ENCODE data around the gene NCK2. TPM values are rescaled to one million over a fixed set of nuclear protein-coding genes. Genes with fewer than 3 reads are reported as not detected.
"Not testable (repeated sequence)": the region's sequence is repeated elsewhere in the genome, so short reads cannot be mapped to it uniquely, and the experiment has no call there.

The NCK2 gene
- total RNA-seq, 1 donor from 2014 or later: 86.2 TPM

DNA sequence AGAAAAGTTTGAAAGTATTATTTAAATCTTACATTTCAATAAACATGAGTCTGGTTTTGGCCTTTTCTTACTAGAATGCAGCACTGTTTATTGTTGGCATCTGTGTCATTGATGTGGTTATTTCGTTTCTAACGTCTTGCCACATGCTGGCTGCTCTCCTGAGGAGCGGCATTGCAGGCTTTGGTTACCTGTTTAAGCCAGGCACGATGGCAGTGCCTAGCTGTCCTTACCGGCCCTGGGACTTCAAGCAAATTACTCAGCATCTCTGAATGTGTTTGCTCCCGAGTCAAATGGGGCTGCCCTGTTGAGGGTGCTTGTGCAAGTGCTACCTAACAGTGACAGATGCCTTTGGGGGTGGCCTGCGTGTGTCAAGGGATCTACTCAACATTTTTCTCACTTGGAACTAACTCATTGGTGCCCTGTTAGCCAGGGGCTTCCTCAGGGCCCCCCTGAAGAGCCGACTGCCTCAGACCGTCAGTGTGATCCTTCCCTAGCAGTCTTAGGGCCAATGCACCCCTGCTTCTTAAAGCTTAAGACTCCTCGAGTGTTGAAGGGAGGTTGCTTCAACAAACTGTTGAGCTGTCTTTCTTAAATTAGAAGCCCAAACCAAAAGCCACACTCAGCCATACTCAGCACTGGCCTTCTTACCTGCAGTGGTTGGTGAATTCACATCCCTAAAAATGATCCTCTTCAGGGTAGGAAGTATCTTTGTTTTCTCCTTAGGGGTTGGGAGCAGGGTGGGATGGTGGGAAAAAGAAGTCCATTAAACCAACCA lies 151.5 kb downstream of the NCK2 start:
- peak overlapping the region; percentile 41 for H3K27ac Mint-ChIP-seq
- peaks cover 8% of the 10 kb centered on the region for H3K4me1 Mint-ChIP-seq

DNA sequence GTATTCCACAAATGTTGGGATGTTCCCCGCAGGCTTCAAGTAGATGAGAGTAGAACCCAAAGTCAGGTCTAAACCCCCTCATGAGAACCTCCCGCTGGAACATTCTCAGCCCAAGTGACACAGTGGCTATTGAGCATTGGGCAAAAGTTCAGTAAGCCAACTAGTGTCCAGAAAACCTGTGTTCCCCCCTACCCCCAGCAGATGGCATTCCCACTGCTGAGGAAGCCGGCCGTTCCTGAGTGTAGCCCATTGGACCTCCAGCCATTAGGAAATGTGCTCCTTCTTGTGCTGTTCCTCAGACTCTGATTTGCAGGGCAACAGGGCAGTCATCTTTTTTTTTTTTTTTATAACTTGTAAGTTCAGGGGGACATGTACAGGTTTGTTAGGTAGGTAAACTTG lies 152.1 kb downstream of the NCK2 start:
- H3K4me1 Mint-ChIP-seq: peaks cover 10% of the 10 kb centered on the region
- H3K27ac Mint-ChIP-seq: no peak overlapping the region
- no peak for DNase-seq
- H3K4me3 Mint-ChIP-seq: no peak overlapping the region
- peaks cover 33% of the 10 kb centered on the region for H3K9me3 Mint-ChIP-seq
- no peaks in the 10 kb centered on the region for H3K27me3 Mint-ChIP-seq
- intact Hi-C loops (cut with micrococcal nuclease): loop anchor here (2.0 kb wide), 1 partner anchor 14 kb away; no protein-coding TSS in a partner anchor
- peaks cover 78% of the 10 kb centered on the region for H3K36me3 Mint-ChIP-seq (ENCODE audit: low read depth)

More for the DNA sequence above, 151.5 kb downstream of the NCK2 start:
- no peak overlapping the region for H3K4me3 Mint-ChIP-seq
- intact Hi-C loops (cut with micrococcal nuclease): loop anchor here (2.0 kb wide), 1 partner anchor 13 kb away; no protein-coding TSS in a partner anchor
- no peaks in the 10 kb centered on the region for H3K27me3 Mint-ChIP-seq
- peaks cover 75% of the 10 kb centered on the region for H3K36me3 Mint-ChIP-seq (ENCODE audit: low read depth)
- H3K9me3 Mint-ChIP-seq: peaks cover 33% of the 10 kb centered on the region
- no peak for DNase-seq

DNA sequence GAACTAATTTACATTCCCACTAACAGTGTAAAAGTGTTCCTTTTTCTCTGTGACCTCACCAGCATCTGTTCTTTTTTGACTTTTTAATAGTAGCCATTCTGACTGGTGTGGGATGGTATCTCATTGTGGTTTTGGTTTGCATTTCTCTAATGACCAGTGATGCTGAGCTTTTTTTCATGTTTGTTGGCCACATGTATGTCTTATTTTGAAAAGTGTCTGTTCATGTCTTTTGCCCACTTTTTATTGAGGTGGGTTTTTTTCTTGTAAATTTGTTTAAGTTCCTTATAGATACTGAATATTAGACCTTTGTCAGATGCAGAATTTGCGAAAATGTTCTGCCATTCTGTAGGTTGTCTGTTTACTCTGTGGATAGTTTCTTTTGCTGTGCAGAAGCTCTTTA lies 153.0 kb downstream of the NCK2 start:
- peaks cover 15% of the 10 kb centered on the region for H3K4me1 Mint-ChIP-seq
- H3K36me3 Mint-ChIP-seq (ENCODE audit: low read depth): peaks cover 77% of the 10 kb centered on the region
- H3K27ac Mint-ChIP-seq, DNase-seq, H3K27me3 Mint-ChIP-seq, H3K4me3 Mint-ChIP-seq: not testable (repeated sequence)
- H3K9me3 Mint-ChIP-seq: peaks cover 33% of the 10 kb centered on the region
- intact Hi-C loops (cut with micrococcal nuclease): loop anchor here (2.0 kb wide), 1 partner anchor 15 kb away; no protein-coding TSS in a partner anchor

DNA sequence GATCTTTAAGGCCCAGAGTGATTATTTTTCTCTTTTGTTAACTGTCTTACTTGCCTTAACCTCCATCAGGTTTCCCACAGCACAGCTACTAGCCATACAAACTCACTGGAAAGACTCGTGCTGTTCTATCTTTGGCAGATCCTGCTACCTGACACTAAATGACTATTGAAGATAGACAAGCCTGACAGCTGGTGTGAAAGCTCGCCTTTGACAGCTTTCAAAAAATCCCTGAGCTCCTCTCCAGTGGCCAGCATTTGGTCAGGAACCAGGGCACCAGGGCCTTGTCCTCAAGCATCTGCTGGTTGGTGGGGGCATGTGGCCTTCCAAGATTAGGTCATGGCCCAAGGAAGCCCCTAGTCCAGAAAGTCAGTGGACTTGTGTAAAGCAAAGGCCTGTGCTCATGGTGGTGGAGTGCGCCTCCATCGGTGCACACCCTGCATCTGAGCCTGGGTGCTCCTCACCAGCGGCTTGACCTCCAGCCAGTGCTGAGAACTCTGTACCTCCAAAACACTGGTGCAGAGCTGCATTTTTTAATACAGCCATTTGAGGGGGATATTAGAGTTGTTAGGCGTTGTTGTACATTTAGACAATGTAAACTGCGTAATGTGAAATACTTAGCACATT lies 158.5 kb downstream of the NCK2 start:
- Mint-ChIP-seq H3K27ac (no peak overlapping the region), H3K27me3 (no peaks in the 10 kb centered on the region), H3K9me3 (peaks cover 24% of the 10 kb centered on the region), H3K4me1 (peaks cover 20% of the 10 kb centered on the region), H3K4me3 (no peak overlapping the region), H3K36me3 (ENCODE audit: low read depth) (peaks cover 37% of the 10 kb centered on the region)
- intact Hi-C loops (cut with micrococcal nuclease): no loop called here
- DNase-seq: no peak

DNA sequence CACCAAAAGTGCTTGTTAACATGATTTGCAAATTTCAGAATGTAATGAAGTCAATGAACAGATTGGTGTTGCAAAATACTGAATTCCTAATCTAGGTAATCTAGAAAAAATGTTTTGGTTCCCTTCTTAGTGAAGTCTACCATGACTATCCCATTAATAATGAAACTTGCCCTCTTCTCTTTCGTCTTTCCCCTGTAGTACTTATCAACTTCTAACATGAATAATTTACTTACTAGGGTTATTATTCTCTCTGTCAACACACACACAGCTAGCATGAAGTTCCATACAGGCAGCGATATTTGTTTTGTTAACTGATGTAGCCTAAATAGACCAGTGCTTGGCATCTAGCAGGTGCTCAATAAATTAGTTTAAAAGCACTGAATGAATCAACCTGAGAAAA lies 160.2 kb downstream of the NCK2 start:
- Mint-ChIP-seq H3K4me1 (peaks cover 22% of the 10 kb centered on the region), H3K36me3 (ENCODE audit: low read depth) (peaks cover 21% of the 10 kb centered on the region), H3K4me3 (no peak overlapping the region), H3K27me3 (no peaks in the 10 kb centered on the region), H3K9me3 (peaks cover 11% of the 10 kb centered on the region), H3K27ac (no peak overlapping the region)
- intact Hi-C loops (cut with micrococcal nuclease): no loop called here
- DNase-seq: no peak

DNA sequence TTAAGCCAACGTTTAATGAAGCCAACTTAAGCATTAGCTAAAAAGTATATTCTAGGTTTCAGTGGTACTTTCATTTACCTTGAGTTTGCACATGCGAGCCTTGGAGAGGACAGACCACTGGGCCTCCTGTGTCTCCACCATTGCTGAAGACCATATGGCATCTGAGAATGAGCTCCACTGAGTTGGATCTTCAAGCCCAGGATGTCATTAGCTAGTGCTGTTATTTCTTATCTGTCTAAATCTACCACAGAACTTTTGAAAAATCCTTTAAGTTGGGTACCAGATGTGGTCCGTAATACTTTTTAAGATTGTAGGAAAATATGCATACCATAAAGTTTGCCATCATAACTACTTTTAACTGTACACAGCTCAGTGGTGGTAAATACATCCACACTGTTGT lies 161.8 kb downstream of the NCK2 start:
- Mint-ChIP-seq H3K27me3 (no peaks in the 10 kb centered on the region), H3K4me1 (peaks cover 14% of the 10 kb centered on the region), H3K27ac (no peak overlapping the region), H3K9me3 (peaks cover 3% of the 10 kb centered on the region), H3K4me3 (no peak overlapping the region), H3K36me3 (ENCODE audit: low read depth) (peaks cover 7% of the 10 kb centered on the region)
- intact Hi-C loops (cut with micrococcal nuclease): no loop called here
- DNase-seq: no peak

DNA sequence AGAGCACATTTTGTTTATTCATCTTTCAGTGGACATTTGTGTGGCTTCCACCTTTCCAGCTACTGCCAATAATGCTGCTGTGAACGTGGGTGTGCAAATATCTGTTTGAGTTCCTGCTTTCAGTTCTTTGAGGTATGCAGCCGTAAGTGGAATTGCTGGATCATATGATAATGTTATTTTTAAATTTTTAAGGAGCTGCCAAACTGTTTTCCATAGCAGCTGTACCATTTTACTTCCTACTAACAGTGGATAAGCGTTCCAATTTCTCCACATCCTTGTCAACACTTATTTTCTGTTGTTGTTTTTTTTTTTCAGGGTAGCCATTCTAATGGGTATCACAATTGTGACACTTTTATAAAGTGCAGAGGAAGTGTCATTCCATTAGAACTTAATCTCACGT lies 162.5 kb downstream of the NCK2 start:
- H3K4me3 Mint-ChIP-seq: no peak overlapping the region
- H3K27ac Mint-ChIP-seq: no peak overlapping the region
- peaks cover 10% of the 10 kb centered on the region for H3K9me3 Mint-ChIP-seq
- peaks cover 6% of the 10 kb centered on the region for H3K36me3 Mint-ChIP-seq (ENCODE audit: low read depth)
- peaks cover 17% of the 10 kb centered on the region for H3K4me1 Mint-ChIP-seq
- no peak for DNase-seq
- intact Hi-C loops (cut with micrococcal nuclease): no loop called here
- no peaks in the 10 kb centered on the region for H3K27me3 Mint-ChIP-seq

DNA sequence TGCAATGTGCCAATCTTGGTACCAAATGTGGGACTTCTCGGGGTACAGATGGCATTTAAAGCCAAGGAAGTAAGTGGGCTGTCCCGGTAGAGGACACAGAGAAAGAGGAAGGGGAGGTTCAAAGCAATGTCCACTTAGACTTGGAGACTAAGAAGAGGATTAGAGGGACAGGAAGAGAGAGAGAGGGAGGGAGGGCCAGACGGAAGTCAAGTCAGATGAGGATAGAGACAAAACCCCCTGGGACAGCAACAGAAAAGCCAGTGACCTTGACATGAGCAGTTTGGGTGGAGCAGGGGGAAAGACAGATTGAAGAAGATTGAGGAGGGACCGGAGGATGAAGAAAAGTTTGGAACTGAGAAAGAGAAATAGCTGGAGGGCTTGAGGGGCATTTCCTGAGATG lies 164.5 kb downstream of the NCK2 start:
- no peak overlapping the region for H3K27ac Mint-ChIP-seq
- peaks cover 3% of the 10 kb centered on the region for H3K36me3 Mint-ChIP-seq (ENCODE audit: low read depth)
- H3K4me3 Mint-ChIP-seq: no peak overlapping the region
- no peak for DNase-seq
- H3K4me1 Mint-ChIP-seq: peaks cover 17% of the 10 kb centered on the region
- intact Hi-C loops (cut with micrococcal nuclease): no loop called here
- H3K9me3 Mint-ChIP-seq: peaks cover 14% of the 10 kb centered on the region
- no peaks in the 10 kb centered on the region for H3K27me3 Mint-ChIP-seq

DNA sequence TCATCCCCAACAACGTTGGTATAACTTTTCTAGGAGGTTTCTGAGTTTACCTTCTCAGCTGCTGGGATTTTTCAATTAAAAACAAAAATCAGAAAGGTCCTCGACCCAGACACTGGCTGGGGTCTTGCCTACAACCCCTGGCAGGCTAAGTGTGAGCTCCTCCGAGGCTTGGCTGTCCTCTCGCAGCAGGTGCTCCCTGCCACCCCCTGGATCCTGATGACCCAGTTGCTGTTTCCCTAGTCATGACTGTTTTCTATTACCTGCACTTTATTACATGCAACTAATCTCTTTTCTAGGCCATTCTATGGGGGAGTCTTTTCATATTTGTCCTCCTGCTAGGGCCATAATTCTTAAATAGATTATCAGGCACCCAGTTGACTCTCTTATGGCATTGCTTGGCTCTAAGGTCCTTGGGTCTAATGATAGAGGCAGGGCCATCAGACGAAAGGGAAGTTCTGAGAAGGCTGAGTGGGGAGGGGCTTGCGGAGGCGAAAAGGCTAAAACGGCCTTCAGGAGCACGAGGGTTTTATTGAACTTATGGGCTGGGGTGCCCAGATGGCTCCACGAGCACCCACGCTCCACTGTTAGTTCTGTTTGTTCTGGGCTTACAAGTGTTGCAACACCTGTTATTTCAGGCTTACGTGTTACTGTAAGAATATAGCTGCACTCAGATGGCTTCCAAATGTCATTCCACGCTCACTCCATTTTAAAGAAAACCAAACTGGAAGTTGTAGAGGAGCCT lies 166.0 kb downstream of the NCK2 start:
- no peak overlapping the region for H3K4me3 Mint-ChIP-seq
- DNase-seq: no peak
- no peak overlapping the region for H3K27ac Mint-ChIP-seq
- H3K36me3 Mint-ChIP-seq (ENCODE audit: low read depth): peaks cover 5% of the 10 kb centered on the region
- intact Hi-C loops (cut with micrococcal nuclease): no loop called here
- no peaks in the 10 kb centered on the region for H3K27me3 Mint-ChIP-seq
- peaks cover 17% of the 10 kb centered on the region for H3K9me3 Mint-ChIP-seq
- peaks cover 15% of the 10 kb centered on the region for H3K4me1 Mint-ChIP-seq

DNA sequence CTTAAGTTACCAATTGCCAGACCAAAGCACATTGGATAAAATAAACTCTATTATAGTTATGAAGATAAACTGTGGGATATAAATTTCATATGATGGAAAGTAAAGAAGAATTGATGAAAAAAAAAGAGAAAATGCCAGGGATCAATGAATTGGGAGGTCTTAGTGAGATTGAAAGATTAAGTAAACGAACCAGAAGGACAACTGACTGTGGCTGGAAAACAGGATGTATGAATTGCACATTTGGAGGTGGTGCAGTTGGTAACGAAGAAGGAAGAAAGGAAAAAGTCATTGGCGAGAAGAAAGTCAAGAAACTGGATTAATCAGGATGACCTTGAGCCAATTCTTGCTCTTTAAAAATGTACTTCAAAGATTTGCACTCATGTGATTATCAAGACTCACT lies 166.7 kb downstream of the NCK2 start:
- Mint-ChIP-seq H3K4me3 (no peak overlapping the region), H3K4me1 (peaks cover 15% of the 10 kb centered on the region), H3K27me3 (no peaks in the 10 kb centered on the region), H3K36me3 (ENCODE audit: low read depth) (peaks cover 2% of the 10 kb centered on the region), H3K27ac (no peak overlapping the region), H3K9me3 (peaks cover 19% of the 10 kb centered on the region)
- no peak for DNase-seq
- intact Hi-C loops (cut with micrococcal nuclease): no loop called here

DNA sequence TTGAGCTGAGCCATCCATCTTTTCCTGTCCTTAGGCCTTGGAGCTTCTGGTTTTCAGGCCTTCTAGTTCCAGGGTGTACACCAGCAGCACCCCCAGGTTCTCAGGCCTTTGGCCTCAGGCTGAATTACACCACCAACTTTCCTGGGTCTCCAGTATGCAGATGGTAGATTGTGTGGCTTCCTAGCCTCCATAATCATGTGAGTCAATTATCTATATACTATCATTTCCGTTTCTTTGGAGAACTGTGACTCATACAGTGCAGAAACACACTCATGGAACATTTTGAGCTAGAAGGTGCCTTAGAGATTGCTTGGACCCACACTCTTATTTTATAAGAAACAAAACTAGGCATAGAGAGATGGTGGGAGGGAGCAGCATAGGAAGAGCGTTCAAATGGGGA lies 167.4 kb downstream of the NCK2 start:
- H3K9me3 Mint-ChIP-seq: peaks cover 20% of the 10 kb centered on the region
- H3K4me3 Mint-ChIP-seq: no peak overlapping the region
- peak overlapping the region; percentile 66 for H3K27ac Mint-ChIP-seq
- DNase-seq: no peak
- intact Hi-C loops (cut with micrococcal nuclease): loop anchor here (2.0 kb wide), 1 partner anchor 23 kb away; no protein-coding TSS in a partner anchor
- H3K4me1 Mint-ChIP-seq: peaks cover 12% of the 10 kb centered on the region
- no peaks in the 10 kb centered on the region for H3K27me3 Mint-ChIP-seq
- peaks cover 2% of the 10 kb centered on the region for H3K36me3 Mint-ChIP-seq (ENCODE audit: low read depth)

DNA sequence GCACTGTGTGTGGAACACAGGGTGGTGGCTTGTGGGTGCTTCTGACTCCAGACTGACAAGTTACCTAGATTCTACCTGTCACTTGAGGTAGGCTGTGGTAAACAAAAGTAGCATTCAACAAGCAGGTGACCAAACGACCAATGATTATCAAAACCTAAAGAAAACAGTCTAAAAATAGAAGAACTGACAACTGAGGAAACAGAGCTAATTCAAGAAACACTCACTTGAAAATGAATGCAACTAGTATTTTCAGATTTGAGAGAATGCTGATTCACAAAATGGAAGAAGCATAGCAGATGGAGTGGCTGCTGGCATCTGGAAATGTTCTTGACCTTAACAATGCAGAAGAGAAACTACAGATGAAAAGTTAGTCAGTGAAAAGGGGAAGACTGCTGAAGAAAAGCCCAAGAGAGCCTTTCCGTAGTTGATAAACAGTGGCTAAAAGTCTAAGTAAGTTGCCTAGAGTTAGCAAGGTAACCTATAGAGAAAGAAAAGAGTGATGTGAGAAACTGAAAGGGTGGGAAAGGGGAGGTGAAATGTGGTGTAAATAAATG lies 170.4 kb downstream of the NCK2 start:
- intact Hi-C loops (cut with micrococcal nuclease): no loop called here
- Mint-ChIP-seq H3K27me3 (no peaks in the 10 kb centered on the region), H3K9me3 (peaks cover 20% of the 10 kb centered on the region), H3K27ac (no peak overlapping the region), H3K4me3 (no peak overlapping the region), H3K36me3 (ENCODE audit: low read depth) (peaks cover 4% of the 10 kb centered on the region), H3K4me1 (peaks cover 19% of the 10 kb centered on the region)
- no peak for DNase-seq

DNA sequence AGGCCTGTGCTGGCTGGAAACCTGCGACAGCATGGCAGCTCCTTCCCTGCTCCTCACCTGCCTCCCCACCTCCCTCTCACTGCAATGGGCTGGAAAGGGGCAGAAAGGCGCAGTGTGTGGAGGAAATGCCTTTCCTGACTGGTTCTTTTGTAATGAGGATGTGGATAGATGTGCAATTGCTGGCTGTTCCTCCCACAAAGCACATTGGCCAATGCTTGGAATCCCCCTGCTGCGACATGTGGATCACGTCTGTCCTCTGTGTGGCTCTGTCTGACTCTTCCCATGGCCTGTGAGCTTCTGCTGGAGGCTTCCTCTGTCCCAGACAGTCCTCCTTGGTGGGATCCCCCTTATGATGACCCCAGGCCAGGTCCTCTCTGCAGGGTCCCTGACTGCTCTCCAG lies 172.5 kb downstream of the NCK2 start:
- H3K9me3 Mint-ChIP-seq: peaks cover 18% of the 10 kb centered on the region
- DNase-seq: no peak
- no peak overlapping the region for H3K27ac Mint-ChIP-seq
- H3K36me3 Mint-ChIP-seq (ENCODE audit: low read depth): peaks cover 12% of the 10 kb centered on the region
- no peak overlapping the region for H3K4me3 Mint-ChIP-seq
- intact Hi-C loops (cut with micrococcal nuclease): no loop called here
- H3K4me1 Mint-ChIP-seq: peaks cover 15% of the 10 kb centered on the region
- H3K27me3 Mint-ChIP-seq: no peaks in the 10 kb centered on the region

DNA sequence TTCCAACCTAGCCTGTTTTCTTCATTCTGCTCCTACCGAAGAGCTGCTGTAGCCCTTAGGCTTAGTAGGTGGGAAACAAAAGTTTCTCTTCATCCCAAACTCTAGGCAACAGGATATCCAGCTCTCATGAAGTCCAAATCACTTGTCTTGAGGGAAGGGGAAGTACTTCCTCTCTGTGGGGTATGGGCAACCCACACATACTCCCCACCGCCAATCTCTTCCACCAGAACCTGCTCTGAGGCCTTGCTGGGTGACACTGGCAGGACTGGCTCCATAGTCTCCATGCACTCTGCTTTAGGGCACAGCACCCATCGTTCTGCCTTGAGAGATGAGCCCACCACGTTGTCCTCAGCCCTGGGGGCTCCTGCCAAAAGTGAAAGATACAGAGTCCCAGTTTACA lies 173.0 kb downstream of the NCK2 start:
- no peak overlapping the region for H3K4me3 Mint-ChIP-seq
- H3K27me3 Mint-ChIP-seq: no peaks in the 10 kb centered on the region
- DNase-seq: no peak
- no peak overlapping the region for H3K27ac Mint-ChIP-seq
- H3K9me3 Mint-ChIP-seq: peaks cover 17% of the 10 kb centered on the region
- peaks cover 12% of the 10 kb centered on the region for H3K4me1 Mint-ChIP-seq
- intact Hi-C loops (cut with micrococcal nuclease): no loop called here
- peaks cover 14% of the 10 kb centered on the region for H3K36me3 Mint-ChIP-seq (ENCODE audit: low read depth)

Data from activated CD4-positive, alpha-beta T cell treated with anti-CD3 and anti-CD28 coated beads, Interleukin-2, amount 10 ng/mL, durations not matched to agents 24 days and 14 days (primary cell).